GM12864 (cell line): Measurements from ENCODE around the gene UBE2U.

ENCODE experiments used
- DNase-seq: peaks from one replicate; pipeline ENCODE4 v3.0.0-alpha.2; 2011; ENCODE audit warnings: low read depth
- H3K4me3 ChIP-seq: 2 replicates; pipeline ENCODE4 v1.5.1; 2011; ENCODE audit warnings: mild to moderate bottlenecking, low read depth, low read length, control low read depth
- CTCF ChIP-seq: IDR thresholded peaks from 2 replicates; pipeline ENCODE4 v1.5.1; 2011; ENCODE audit warnings: low read depth, mild to moderate bottlenecking, moderate library complexity, low read length, control low read depth, inconsistent platforms; ENCODE audit errors: missing control alignments

Gene UBE2U

GRCh38 chr1:64263856-64264255, 60.4 kb downstream of the UBE2U start:
- DNase-seq: no peak
- TF ChIP-seq CTCF: no peak
- H3K4me3 ChIP-seq: no peak overlapping the region

GRCh38 chr1:64265141-64265540, 61.7 kb downstream of the UBE2U start:
- no peak for TF ChIP-seq CTCF
- no peak overlapping the region for H3K4me3 ChIP-seq
- no peak for DNase-seq

GRCh38 chr1:64266991-64267390, 63.6 kb downstream of the UBE2U start:
- H3K4me3 ChIP-seq: no peak overlapping the region
- no peak for TF ChIP-seq CTCF
- no peak for DNase-seq

GRCh38 chr1:64268653-64269557, 65.5 kb downstream of the UBE2U start:
- H3K4me3 ChIP-seq: no peak overlapping the region
- peak; percentile 34 for DNase-seq
- TF ChIP-seq CTCF: peak; percentile 61

GRCh38 chr1:64269558-64269884, 66.1 kb downstream of the UBE2U start:
- no peak for DNase-seq
- no peak overlapping the region for H3K4me3 ChIP-seq
- TF ChIP-seq CTCF: no peak

GRCh38 chr1:64280001-64280400, 76.6 kb downstream of the UBE2U start:
- TF ChIP-seq CTCF: no peak
- H3K4me3 ChIP-seq: no peak overlapping the region
- DNase-seq: no peak

GRCh38 chr1:64282351-64282750, 78.9 kb downstream of the UBE2U start:
- no peak for DNase-seq
- no peak overlapping the region for H3K4me3 ChIP-seq
- TF ChIP-seq CTCF: no peak
